GM12878 (cell line): Measurements from ENCODE around the gene SSRP1. TPM values are rescaled to one million over a fixed set of nuclear protein-coding genes. Genes with fewer than 3 reads are reported as not detected.

Experiments
- ATAC-seq: fragments of 200-7000 bp; cut with Tn5 transposase; 3 replicates; pipeline ENCODE4 v1.9.1; 2020; ENCODE audit warnings: mild to moderate bottlenecking, moderate library complexity
- BruUV-seq: library from RNA; stranded (reverse); fragments of 400-500 nt; replicated peaks from 2 replicates; lab custom pipeline; 2021; lab: Mats Ljungman, UMichigan
- CTCF ChIA-PET: fragments of 300-600 bp; sonication (Branson Sonifier 250); formaldehyde crosslinking; extraction: SDS; loops from one replicate; lab custom pipeline; 2021; ENCODE audit warnings: inconsistent platforms; lab: Yijun Ruan, JAX
- POLR2A ChIA-PET: fragments of 350-600 bp; formaldehyde crosslinking; extraction: SDS; loops from one replicate; lab custom pipeline; 2021; ENCODE audit warnings: inconsistent platforms; lab: Charles Lee
- RAD21 ChIA-PET: fragments of 300-600 bp; sonication (Branson Sonifier 250); formaldehyde crosslinking; loops from one replicate; lab custom pipeline; 2023; ENCODE audit warnings: antibody characterized with exemption; ENCODE audit not compliant: unreplicated experiment; lab: Charles Lee
- SMC1A ChIA-PET: fragments of 300-600 bp; sonication (Branson Sonifier 250); formaldehyde crosslinking; loops from one replicate; lab custom pipeline; 2023; ENCODE audit not compliant: unreplicated experiment, uncharacterized antibody; lab: Charles Lee
- DNase-seq: peaks from one replicate; pipeline ENCODE4 v3.0.0-alpha.2; 2011; ENCODE audit warnings: low read depth, low spot score
- FAIRE-seq: peaks from 3 replicates; lab custom pipeline; 2011; peaks lifted over from hg19 to GRCh38; lab: Jason Lieb, UNC
- H2AFZ ChIP-seq: 2 replicates; pipeline ENCODE4 v1.6.0; 2011; ENCODE audit warnings: low read depth, low read length, control low read depth; ENCODE audit not compliant: control insufficient read depth
- H3K27ac ChIP-seq: 2 replicates; pipeline ENCODE4 v1.5.1; 2011; ENCODE audit warnings: control low read depth; ENCODE audit not compliant: control insufficient read depth, insufficient read depth
- H3K27me3 ChIP-seq, 2 experiments: replicated peaks in 1 of 2; 2 replicates each; pipeline versions ENCODE4 v1.6.0 to v1.6.1; 2011; ENCODE audit warnings: low read length in 1 of 2; ENCODE audit not compliant: control insufficient read depth in 2 of 2, insufficient read depth in 2 of 2
- H3K36me3 ChIP-seq, 2 experiments: 2 replicates each; pipeline ENCODE4 v1.5.1; 2011; ENCODE audit warnings: low read length in 1 of 2; ENCODE audit not compliant: control insufficient read depth in 2 of 2, insufficient read depth in 2 of 2
- H3K4me1 ChIP-seq: 2 replicates; pipeline ENCODE4 v1.6.1; 2011; ENCODE audit warnings: mild to moderate bottlenecking, low read length, moderate library complexity, mixed read lengths; ENCODE audit not compliant: control insufficient read depth, insufficient read depth
- H3K4me2 ChIP-seq: 2 replicates; pipeline ENCODE4 v1.6.0; 2011; ENCODE audit warnings: control low read depth; ENCODE audit not compliant: control insufficient read depth, insufficient read depth
- H3K4me3 ChIP-seq: fragments of 200-600 bp; sonication (generic); 2 replicates; pipeline ENCODE4 v1.5.1; 2016
- H3K79me2 ChIP-seq: 2 replicates; pipeline ENCODE4 v1.6.0; 2011; ENCODE audit warnings: low read length; ENCODE audit not compliant: control insufficient read depth, insufficient read depth
- H3K9ac ChIP-seq: 2 replicates; pipeline ENCODE4 v1.8.0; 2011; ENCODE audit warnings: low read length, control low read depth, mixed read lengths; ENCODE audit not compliant: control insufficient read depth, insufficient read depth
- H3K9me3 ChIP-seq: replicated peaks from 3 replicates; pipeline ENCODE4 v1.5.1; 2011; ENCODE audit warnings: mild to moderate bottlenecking, low read length; ENCODE audit not compliant: control insufficient read depth, insufficient read depth
- H4K20me1 ChIP-seq: 2 replicates; pipeline ENCODE4 v1.6.0; 2011; ENCODE audit not compliant: control insufficient read depth, insufficient read depth
- BHLHE40 ChIP-seq, 2 experiments: fragments of 450-650 bp in 1 of 2; IDR thresholded peaks; 2 replicates each; pipeline ENCODE4 v1.6.1; 2011 to 2017; ENCODE audit warnings: low read depth in 2 of 2, borderline replicate concordance in 1 of 2, improper control_type of control experiment in 1 of 2, low read length in 1 of 2, mild to moderate bottlenecking in 1 of 2
- EP300 ChIP-seq, 2 experiments: fragments of 150-350 bp in 1 of 2; IDR thresholded peaks; 2 replicates each; pipeline ENCODE4 v1.6.1; 2011 to 2012; ENCODE audit warnings: low read depth in 2 of 2, low read length in 2 of 2, borderline replicate concordance in 1 of 2, improper control_type of control experiment in 1 of 2, inconsistent platforms in 1 of 2; ENCODE audit not compliant: control insufficient read depth in 1 of 2
- MYB ChIP-seq: fragments of 150-350 bp; IDR thresholded peaks from 2 replicates; pipeline ENCODE4 v1.6.1; 2014; ENCODE audit warnings: mild to moderate bottlenecking, low read depth, low read length, borderline replicate concordance
- RCOR1 ChIP-seq: conservative IDR thresholded peaks from 2 replicates; pipeline ENCODE4 v1.6.1; 2012; ENCODE audit warnings: low read depth, low read length, improper control_type of control experiment
- SMC3 ChIP-seq: IDR thresholded peaks from 2 replicates; pipeline ENCODE4 v1.6.1; 2011; ENCODE audit warnings: low read length, improper control_type of control experiment, borderline replicate concordance
- TCF12 ChIP-seq: IDR thresholded peaks from 2 replicates; pipeline ENCODE4 v1.6.1; 2011; ENCODE audit warnings: low read depth, mild to moderate bottlenecking, low read length
- WGBS: methylation state at CpG from one replicate; pipeline ENCODE4 v1.1.6; 2016; ENCODE audit warnings: low lambda C conversion rate; ENCODE audit not compliant: insufficient replicate concordance, insufficient coverage; ENCODE audit errors: missing lambda C conversion rate; 5-methylcytosine and 5-hydroxymethylcytosine counted together
- in situ Hi-C: fragments of 300-500 bp; cut with MboI; formaldehyde crosslinking; loops from 9 replicates; pipeline ENCODE4 v1.14.3; 2018; ENCODE audit warnings: mixed read lengths
- intact Hi-C: fragments of 100-400 bp; cut with micrococcal nuclease; formaldehyde crosslinking; loops from one replicate; pipeline ENCODE4 v1.14.2; 2022; ENCODE audit not compliant: unreplicated experiment
- polyA plus RNA-seq, 11 experiments: library from polyadenylated mRNA; depleted of rRNA in 4 of 11; unstranded in 6 of 11; stranded (reverse) in 5 of 11; fragments of >200 nt; fragmentation: Nextera tagmentation in 4 of 11; fragmentation: Illumina TruSeq in 1 of 11; extraction: Ambion mirVana in 4 of 11; extraction: Trizol in 1 of 11; gene quantifications; 1 replicate in 1 of 11; 2 replicates in 10 of 11; pipeline versions ENCODE4 v1.2.1 to v1.2.3, GENCODE V29; 2011 to 2016; ENCODE audit warnings: inconsistent platforms in 2 of 11, missing spikeins in 2 of 11, low read depth in 1 of 11
- total RNA-seq, 4 experiments: library from RNA; depleted of rRNA in 3 of 4; stranded (reverse); fragments of >200 nt in 3 of 4; fragmentation: Illumina TruSeq in 1 of 4; extraction: Trizol in 1 of 4; gene quantifications; 2 replicates each; pipeline versions ENCODE4 v1.2.1 to v1.2.3, GENCODE V29; 2013 to 2021
- TF ChIP-seq, protein P1 (sequence below): fragments of 450-650 bp; conservative IDR thresholded peaks from 2 replicates; pipeline ENCODE4 v1.6.1; 2017; ENCODE audit warnings: mild to moderate bottlenecking, moderate library complexity
- TF ChIP-seq, protein P2 (sequence below): fragments of 450-650 bp; IDR thresholded peaks from 2 replicates; pipeline ENCODE4 v1.6.1; 2016; ENCODE audit warnings: mild to moderate bottlenecking
- TF ChIP-seq, protein P3 (sequence below): IDR thresholded peaks from 2 replicates; pipeline ENCODE4 v1.6.1; 2012; ENCODE audit warnings: mild to moderate bottlenecking, low read depth, low read length
- TF ChIP-seq, protein P4 (sequence below): fragments of 450-650 bp; IDR thresholded peaks from 2 replicates; pipeline ENCODE4 v1.6.1; 2017; ENCODE audit warnings: mild to moderate bottlenecking

The SSRP1 gene
- total and polyA plus RNA-seq, 10 of the 15 experiments (the other 5 are each of a cell fraction or from before 2014, with no cell fraction given): 73.6 to 279 (median 138) TPM

DNA sequence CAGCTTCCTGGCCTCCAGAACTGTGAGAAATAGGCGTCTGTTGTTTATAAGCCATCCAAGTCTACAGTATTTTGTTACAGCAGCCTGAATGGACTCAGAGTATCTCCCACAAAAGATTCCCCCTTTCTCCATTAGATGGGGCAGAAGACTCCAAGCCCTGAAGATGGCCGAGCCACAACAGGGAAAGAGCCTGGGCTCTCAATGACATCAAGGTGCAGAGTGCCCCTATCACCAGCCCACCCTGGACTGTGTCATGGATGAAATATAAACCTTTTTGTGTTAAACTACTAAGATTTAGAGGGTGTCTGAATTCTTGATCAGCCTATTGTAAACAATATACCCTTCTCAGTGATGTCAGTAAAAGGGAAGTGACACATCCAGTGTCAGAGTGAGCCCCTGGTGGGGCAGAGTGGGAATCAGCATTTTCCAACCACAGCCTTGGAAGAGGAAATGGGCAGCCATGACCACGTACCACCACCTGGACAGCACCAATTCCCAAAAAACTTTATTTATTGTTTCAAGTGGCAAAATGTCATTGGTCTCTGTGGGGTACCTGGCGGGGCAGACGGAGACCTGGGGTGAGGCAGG, 36.4 kb downstream of the SSRP1 start:
- intact Hi-C loops: no loop called here
- POLR2A ChIA-PET: no interaction called here
- TF ChIP-seq TCF12 (no peak), SMC3 (no peak), BHLHE40 (IDR thresholded peaks at IDR 0.05; ENCODE audit: borderline replicate concordance in 1 of 2, low read depth in 2 of 2, low read length in 1 of 2) (no peak), RCOR1 (no peak), EP300 (IDR thresholded peaks at IDR 0.05; ENCODE audit: borderline replicate concordance in 1 of 2, control insufficient read depth in 1 of 2, low read depth in 2 of 2, low read length in 2 of 2) (no peak), MYB (no peak)
- TF ChIP-seq, protein P1, sequence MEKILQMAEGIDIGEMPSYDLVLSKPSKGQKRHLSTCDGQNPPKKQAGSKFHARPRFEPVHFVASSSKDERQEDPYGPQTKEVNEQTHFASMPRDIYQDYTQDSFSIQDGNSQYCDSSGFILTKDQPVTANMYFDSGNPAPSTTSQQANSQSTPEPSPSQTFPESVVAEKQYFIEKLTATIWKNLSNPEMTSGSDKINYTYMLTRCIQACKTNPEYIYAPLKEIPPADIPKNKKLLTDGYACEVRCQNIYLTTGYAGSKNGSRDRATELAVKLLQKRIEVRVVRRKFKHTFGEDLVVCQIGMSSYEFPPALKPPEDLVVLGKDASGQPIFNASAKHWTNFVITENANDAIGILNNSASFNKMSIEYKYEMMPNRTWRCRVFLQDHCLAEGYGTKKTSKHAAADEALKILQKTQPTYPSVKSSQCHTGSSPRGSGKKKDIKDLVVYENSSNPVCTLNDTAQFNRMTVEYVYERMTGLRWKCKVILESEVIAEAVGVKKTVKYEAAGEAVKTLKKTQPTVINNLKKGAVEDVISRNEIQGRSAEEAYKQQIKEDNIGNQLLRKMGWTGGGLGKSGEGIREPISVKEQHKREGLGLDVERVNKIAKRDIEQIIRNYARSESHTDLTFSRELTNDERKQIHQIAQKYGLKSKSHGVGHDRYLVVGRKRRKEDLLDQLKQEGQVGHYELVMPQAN: no peak
- TF ChIP-seq, protein P2, sequence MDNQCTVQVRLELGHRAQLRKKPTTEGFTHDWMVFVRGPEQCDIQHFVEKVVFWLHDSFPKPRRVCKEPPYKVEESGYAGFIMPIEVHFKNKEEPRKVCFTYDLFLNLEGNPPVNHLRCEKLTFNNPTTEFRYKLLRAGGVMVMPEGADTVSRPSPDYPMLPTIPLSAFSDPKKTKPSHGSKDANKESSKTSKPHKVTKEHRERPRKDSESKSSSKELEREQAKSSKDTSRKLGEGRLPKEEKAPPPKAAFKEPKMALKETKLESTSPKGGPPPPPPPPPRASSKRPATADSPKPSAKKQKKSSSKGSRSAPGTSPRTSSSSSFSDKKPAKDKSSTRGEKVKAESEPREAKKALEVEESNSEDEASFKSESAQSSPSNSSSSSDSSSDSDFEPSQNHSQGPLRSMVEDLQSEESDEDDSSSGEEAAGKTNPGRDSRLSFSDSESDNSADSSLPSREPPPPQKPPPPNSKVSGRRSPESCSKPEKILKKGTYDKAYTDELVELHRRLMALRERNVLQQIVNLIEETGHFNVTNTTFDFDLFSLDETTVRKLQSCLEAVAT: no peak
- TF ChIP-seq, protein P3, sequence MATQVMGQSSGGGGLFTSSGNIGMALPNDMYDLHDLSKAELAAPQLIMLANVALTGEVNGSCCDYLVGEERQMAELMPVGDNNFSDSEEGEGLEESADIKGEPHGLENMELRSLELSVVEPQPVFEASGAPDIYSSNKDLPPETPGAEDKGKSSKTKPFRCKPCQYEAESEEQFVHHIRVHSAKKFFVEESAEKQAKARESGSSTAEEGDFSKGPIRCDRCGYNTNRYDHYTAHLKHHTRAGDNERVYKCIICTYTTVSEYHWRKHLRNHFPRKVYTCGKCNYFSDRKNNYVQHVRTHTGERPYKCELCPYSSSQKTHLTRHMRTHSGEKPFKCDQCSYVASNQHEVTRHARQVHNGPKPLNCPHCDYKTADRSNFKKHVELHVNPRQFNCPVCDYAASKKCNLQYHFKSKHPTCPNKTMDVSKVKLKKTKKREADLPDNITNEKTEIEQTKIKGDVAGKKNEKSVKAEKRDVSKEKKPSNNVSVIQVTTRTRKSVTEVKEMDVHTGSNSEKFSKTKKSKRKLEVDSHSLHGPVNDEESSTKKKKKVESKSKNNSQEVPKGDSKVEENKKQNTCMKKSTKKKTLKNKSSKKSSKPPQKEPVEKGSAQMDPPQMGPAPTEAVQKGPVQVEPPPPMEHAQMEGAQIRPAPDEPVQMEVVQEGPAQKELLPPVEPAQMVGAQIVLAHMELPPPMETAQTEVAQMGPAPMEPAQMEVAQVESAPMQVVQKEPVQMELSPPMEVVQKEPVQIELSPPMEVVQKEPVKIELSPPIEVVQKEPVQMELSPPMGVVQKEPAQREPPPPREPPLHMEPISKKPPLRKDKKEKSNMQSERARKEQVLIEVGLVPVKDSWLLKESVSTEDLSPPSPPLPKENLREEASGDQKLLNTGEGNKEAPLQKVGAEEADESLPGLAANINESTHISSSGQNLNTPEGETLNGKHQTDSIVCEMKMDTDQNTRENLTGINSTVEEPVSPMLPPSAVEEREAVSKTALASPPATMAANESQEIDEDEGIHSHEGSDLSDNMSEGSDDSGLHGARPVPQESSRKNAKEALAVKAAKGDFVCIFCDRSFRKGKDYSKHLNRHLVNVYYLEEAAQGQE: no peak
- TF ChIP-seq, protein P4, sequence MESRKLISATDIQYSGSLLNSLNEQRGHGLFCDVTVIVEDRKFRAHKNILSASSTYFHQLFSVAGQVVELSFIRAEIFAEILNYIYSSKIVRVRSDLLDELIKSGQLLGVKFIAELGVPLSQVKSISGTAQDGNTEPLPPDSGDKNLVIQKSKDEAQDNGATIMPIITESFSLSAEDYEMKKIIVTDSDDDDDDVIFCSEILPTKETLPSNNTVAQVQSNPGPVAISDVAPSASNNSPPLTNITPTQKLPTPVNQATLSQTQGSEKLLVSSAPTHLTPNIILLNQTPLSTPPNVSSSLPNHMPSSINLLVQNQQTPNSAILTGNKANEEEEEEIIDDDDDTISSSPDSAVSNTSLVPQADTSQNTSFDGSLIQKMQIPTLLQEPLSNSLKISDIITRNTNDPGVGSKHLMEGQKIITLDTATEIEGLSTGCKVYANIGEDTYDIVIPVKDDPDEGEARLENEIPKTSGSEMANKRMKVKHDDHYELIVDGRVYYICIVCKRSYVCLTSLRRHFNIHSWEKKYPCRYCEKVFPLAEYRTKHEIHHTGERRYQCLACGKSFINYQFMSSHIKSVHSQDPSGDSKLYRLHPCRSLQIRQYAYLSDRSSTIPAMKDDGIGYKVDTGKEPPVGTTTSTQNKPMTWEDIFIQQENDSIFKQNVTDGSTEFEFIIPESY: no peak

More for the DNA sequence above, 36.4 kb downstream of the SSRP1 start:
- no peak for ATAC-seq
- ChIA-PET RAD21 (no interaction called here), SMC1A (no interaction called here), CTCF (no interaction called here)
- no peak overlapping the region for H3K4me2 ChIP-seq
- no peak for FAIRE-seq
- no peak overlapping the region for H3K27ac ChIP-seq
- no peaks in the 10 kb centered on the region; the same call in 2 of the 3 replicates for H3K9me3 ChIP-seq
- H2AFZ ChIP-seq: no peak overlapping the region
- no peaks in the 10 kb centered on the region for H3K79me2 ChIP-seq
- BruUV-seq: no TSS peak
- WGBS: 75% methylated on average over 5 of the region's 5 CpGs
- H3K36me3 ChIP-seq: no peaks in the 10 kb centered on the region; a peak in 2 of 4 replicates
- DNase-seq: no peak
- no peaks in the 10 kb centered on the region for H3K4me1 ChIP-seq
- H3K9ac ChIP-seq: no peak overlapping the region
- in situ Hi-C loops: no loop called here
- H3K4me3 ChIP-seq: no peak overlapping the region
- H3K27me3 ChIP-seq: no peaks in the 10 kb centered on the region
- H4K20me1 ChIP-seq: no peaks in the 10 kb centered on the region
